Measurements from ENCODE around the gene KCNAB2.
"Not testable (repeated sequence)": the region's sequence is repeated elsewhere in the genome, so short reads cannot be mapped to it uniquely, and the experiment has no call there.

Gene KCNAB2

DNA sequence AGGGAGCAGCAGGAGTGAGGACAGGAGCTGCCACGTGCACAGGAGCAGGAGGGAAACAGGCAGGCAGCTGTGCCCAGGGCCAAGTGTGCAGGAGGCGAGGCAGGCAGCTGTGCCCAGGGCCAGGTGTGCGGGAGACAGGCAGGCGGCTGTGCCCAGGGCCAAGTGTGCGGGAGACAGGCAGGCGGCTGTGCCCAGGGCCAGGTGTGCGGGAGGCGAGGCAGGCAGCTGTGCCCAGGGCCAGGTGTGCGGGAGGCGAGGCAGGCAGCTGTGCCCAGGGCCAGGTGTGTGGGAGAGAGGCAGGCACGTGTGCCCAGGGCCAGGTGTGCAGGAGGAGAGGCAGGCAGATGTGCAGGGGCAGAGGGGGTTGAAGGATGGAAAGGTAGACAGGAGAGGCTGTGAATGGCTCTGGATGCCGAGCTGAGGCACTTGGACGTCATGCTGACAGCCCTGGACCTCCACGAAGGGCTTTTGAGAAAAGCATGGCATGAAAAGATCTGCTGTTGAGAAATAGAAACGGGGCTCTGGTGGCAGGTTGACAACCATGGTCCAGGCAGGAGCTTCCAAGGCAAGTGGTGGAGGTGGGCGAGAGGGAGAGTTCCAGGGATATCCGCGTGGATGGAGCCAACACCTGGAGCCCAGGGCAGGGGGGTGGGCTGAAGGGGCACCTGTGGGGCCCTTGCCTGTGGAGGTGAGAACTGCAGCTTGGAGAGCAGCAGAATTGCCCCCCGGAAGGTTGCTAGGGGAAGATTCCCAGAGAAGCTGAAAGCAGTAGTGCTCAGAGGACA lies 34.3 kb upstream of the KCNAB2 start:
- DNase-seq = no peak

DNA sequence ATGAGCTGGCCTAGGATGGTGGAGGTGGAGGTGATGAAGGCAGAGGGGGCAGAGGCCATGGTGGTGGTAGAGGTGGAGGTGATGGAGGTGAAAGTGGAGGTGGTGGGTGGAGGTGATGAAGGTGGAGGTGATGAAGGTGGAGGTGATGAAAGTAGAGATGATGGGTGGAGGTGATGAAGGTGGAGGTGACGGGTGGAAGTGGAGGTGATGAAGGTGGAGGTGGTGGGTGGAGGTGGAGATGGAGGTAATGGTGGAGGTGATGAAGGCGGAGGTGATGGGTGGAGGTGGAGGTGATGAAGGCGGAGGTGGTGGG lies 33.8 kb upstream of the KCNAB2 start:
- no peak for DNase-seq

DNA sequence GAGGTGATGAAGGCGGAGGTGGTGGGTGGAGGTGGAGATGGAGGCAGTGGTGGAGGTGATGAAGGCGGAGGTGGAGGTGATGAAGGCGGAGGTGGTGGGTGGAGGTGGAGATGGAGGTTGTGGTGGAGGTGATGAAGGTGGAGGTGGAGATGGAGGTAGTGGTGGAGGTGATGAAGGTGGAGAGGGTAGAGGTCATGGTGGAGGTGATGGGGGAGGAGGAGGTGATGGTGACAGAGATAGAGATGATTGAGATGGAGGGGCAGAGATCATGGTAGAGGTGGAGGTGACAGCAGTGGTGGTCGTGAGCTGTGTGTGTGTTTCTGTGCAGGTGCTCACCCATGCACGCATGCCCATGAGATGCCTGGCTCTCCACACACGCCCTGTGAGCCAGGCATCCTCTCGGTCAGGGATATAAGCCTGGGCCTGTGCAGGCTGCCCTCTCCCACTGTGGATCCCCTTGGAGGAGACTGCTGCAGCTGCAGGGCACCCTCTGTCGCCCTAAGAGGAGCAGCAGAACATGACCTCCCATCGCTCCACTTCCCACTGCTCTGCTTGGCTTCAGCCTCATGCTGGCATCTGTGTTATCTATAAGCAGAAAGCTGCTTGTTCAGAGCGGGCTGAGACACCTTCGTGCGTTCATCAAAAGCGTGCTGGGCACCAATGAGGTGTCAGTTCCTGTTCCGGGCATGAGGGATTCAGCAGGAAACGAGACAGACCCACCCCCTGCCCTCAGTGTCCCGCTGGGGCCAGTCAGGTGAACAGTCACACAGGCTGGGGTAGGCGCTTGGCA lies 33.0 kb upstream of the KCNAB2 start:
- no peak for DNase-seq

DNA sequence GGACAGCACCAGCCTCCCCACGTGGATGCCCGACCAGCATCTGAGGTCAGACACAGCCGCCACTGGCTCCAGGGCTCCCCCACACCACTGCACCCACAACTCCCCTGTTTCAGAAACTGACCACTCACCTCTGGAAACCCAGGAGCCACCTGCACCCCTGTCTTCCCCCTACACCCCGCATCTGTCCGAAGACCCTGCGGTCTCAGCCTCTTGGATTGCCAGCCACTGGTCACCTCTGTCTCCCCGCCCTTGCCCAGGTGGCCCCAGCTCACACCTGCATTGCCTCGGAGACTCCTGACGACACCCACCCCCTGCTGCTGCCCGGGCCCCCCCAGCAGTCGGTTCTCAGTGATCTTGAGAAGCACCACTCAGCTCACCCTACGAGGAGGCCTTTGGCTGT lies 32.2 kb upstream of the KCNAB2 start:
- DNase-seq = no peak

DNA sequence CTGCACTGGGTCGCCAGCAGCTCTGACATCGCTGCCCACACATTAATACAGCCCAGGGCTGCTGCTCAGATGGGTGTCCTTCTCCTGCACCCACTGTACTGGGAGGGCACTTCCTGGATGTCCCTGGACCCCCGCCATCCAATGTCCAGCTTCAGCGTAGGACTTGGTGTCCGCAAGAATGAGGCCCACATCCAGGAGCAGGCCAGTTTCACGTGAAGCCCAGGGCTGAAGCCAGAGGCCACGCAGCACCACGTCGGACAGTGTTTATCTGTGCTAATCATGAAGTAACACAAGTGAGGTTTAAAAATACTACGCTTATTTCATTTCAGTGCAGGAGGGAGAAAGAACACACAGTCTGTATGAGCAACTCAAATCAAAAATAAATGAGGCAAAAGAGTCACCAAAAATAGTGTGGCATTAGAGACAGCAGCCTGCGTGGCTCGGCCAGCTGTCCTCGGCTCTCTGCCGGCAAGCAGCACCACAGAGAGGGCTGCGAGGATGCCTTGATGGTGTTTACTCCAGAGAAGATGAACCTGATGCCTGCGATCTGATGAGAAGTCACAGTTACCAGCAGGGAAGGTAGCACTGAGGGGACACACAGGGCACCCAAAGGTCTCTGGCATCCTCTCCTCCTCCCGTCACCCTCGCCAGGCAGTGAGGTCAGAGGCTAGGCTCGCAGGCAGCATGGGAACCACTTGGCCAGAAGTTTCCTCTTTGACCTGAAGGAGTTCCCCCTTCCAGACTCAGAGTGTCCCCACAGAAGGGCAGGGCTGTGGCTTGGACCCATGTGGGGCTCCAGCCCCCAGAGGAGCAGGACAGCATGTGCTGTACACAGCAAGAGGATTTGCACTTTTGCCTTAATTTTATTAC lies 31.3 kb upstream of the KCNAB2 start:
- no peak for DNase-seq

DNA sequence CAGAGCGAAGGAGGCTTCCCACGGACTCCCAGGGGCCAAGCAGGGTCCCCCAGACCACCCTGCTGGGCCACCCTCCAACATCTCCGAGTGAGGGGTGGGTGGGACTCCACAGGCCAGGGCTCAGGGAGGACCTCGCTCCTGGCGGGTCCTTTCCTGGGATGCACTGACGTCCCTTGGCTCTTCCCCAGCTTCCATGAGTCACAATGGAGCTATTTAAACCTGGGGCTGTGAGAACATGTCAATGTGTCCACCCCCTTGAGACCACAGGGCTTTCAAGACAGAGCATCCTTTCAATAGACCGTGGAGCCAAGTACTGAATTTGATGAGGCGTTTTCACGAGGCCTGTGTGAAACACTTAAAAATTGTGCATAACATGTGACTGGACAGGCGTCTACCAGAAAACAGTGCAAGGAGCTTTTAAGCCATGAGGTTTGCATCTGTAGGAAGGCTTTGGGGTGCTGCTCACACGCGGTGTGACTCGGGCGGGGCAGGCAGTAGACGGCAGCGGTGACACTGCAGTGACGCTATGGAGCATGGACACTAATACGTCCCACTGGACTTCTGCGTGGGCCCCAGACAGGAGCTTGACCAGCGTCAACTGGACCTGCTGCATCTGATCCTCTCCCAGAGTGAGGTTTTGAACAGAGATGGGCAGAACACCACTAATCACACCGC lies 29.4 kb upstream of the KCNAB2 start:
- peak; percentile 74 for DNase-seq

DNA sequence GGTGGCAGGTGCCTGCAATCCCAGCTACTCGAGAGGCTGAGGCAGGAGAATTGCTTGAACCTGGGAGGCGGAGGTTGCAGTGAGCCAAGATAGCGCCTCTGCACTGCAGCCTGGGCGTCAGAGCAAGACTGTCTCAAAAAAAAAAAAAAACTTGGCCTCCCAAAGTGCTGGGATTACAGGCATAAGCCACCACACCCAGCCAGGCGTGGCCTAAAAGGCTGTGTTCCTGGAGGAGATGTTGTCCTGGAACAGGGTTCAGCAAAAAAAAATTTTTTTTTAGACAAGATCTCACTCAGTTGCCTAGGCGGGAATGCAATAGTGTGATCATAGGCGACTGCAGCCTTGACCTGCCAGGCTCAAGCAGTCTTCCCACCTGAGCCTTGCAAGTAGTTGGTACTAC lies 28.0 kb upstream of the KCNAB2 start:
- not testable (repeated sequence) for DNase-seq

DNA sequence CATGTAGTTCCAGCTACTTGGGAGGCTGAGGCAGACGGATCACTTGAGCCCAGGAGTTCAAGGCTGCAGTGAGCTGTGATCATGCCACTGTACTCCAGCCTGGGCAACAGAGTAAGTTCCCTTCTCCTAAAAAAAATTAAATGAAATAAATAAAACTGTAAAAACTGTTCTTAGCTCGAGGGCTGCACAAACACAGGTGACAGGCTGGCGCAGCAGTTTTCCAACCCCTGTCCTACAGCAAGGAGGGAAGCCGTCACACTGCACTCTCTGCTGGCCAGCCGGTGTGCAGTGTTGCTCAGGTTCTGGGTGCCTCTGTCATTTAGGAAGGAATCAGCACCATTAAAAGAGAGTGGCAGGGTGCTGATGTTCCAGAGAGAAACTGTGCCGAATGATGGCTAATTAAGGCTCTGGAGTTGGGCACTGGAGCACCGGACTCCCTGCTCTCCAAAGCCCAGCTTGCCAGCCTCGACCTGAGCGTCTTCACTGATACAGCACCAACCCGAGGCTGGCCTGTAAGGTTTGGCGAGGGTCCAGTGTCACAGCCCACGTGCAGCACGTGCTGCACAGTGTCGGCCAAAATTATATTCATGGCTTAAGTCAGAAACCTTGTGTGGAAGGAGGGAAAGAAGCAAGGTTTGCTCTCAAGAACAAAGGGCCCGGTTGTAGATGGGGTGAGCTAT lies 26.4 kb upstream of the KCNAB2 start:
- DNase-seq = no peak

DNA sequence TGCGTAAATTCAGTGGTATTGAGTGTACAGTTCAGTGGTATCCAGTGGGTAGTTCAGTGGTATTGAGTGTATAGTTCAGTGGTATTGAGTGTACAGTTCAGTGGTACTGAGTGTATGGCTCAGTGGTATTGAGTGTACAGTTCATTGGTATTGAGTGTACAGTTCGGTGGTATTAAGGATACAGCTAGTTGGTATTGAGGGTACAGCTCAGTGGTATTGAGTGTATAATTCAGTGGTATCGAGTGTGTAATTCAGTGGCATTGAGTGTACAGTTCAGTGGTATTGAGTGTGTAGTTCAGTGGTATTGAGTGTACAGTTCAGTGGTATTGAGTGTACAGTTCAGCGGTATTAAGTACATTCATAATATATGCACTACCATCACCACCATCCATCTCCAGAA lies 23.5 kb upstream of the KCNAB2 start:
- DNase-seq = no peak

DNA sequence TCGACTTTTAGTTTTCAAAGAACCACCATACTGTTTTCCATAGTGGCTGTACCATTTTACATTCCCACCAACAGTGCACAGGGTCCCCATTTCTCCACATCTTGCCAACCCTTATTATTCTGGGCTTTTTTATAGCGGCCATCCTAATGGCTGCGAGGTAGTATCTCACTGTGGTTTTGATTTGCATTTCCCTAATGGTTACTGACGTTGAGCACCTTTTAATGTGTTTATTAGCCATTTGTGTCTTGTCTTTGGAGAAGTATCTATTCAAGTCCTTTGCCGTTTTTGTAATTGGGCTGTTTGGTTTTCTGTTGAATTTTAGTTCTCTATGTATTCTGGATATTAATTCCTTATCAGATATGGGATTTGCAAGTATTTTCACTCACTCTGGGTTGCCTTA lies 22.3 kb upstream of the KCNAB2 start:
- no peak for DNase-seq

DNA sequence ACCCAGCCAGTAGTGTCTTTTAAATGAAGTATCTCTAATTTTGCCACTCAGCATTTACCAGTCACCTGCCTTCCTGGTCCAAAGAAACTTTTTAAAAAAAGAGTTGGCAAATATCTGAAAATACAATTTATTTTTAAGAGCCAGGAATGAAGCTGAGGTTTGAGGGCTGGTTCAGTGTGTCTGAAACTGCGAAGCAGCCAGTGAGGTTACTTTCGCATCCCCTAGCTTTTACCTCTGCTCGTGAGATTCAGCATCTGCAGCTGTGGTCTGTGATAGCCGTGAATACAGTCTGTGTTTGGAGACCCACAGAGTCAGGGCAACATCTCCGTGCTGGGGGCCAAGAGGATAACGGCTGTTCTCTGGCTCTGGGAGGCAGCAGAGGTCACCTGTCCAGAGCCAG lies 21.3 kb upstream of the KCNAB2 start:
- DNase-seq = no peak

DNA sequence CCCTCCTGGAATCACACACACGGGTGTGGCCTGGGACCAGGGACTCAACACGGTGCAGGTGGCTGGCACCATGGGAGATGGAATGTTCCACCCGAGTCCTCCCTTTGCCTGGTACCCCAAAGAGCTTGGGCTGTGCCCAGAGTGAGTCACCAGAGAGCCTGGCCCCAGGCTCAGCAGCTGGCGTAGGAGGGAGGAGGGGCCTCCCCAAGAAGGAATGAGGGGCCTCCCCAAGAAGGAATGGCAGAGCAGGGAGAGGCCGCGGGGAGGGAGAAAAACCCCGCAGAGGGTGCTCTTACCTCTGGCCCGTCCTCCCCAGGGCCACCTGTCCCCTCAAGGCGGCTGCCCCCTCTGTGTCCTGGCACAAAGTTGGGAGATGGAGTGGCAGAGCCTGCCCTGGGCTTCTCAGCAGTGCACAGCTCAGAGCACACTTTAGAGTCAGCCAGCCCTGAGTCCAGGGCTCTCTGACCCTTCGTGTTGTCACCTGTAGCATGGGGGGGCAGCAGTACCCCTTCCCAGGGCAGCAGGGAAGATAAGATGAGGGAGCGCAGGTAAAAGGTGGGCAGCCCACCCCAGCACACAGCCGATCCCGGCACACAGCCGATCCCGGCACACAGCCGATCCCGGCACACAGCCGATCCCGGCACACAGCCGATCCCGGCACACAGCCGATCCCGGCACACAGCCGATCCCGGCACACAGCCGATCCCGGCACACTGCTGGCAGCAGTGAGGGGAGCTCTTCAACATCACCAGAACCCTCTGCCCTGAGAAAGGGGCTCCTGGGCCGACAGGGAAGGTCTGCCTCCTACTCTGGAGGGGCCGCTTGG lies 20.2 kb upstream of the KCNAB2 start:
- peak; percentile 76 for DNase-seq

DNA sequence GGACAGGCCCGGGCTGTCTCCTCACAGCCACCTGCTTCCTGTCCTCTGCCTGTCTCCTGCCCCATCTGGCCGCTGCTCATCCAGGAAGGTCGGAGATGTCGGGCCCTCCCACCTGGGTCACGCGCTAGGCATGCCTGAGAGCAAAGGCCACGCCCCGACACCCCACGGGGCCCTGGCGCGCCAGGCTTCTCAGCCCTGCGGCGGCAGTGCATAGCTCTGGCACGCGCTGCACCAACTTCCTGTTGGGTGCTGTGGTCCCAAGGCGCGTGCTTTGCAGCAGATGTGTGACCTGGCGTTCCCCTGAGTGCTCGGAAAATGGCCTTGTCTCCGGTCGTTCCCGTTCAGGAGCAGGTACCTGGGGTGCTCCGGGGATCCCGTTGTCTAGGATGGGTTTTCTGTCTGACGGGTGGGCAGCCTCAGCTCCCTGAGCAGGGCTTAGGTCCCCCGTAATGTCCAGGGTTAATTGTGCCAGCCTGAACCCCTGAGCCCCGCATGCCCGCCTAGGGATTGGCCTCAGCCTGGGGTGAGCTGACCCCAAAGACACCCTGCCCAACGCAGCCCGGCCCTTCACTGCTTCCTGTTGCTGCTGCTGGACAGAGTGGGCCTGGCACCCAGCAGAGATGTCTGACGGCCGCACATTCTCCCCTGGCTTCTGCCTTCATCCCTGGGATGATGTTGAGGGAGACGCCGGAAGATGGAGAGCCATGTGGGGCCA lies 19.4 kb upstream of the KCNAB2 start:
- peak; percentile 84 for DNase-seq

DNA sequence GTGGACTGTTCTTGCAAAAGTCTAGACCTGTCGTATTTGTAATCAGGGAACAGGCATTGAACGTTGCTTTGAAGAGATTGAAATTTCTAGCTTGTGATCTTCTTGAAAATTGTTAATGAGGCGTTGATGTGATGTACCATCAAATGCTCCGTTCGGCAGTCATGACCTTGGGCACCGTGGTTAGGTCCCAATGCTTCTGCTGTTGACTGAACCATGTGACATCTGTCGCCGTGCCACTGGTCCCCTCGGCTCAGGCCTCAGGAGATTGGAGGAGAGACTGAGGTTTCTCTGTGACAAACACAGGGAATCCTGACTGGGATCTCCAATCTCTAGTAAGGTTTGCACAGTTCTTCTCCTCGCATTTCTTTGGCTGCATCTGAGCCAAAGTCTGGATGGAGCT lies 18.1 kb upstream of the KCNAB2 start:
- DNase-seq = no peak

DNA sequence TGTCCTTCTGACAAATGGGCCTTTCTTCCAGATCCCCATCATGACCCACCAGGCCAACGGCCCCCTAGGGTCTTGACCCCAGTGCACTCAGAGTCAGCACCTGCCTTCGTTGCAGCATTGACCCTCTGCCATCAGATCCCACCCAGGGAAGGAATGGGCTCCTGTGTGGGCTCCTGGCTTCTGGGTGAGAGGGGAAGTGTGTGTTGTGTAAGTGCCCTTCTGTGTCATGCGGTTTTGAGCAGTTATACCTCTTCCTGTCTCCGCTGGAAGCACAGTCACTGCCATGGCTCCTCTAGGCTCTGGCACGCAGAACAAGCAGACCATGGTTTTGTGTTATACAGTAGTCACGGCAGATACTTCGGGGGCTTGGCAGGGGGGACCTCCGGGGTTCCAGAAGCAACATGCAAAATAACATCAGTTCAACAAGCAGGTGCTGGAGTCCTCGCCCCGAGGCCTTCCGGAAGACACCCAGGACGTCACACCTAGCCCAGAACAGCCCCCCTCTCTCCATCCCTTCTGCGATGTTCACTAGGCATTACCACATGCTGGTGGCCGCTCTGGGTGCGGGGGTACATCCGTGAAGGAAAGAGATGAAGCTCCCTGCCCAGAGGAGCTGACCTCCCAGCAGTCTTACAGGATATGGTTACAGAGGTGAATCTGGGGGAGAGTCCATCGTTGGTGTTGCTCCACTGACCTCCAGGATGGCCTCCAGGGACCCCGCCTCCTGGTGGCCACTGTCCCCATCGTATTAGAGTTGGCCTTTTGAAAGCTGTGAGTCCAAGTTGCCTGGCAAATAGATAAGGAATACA lies 17.4 kb upstream of the KCNAB2 start:
- no peak for DNase-seq

DNA sequence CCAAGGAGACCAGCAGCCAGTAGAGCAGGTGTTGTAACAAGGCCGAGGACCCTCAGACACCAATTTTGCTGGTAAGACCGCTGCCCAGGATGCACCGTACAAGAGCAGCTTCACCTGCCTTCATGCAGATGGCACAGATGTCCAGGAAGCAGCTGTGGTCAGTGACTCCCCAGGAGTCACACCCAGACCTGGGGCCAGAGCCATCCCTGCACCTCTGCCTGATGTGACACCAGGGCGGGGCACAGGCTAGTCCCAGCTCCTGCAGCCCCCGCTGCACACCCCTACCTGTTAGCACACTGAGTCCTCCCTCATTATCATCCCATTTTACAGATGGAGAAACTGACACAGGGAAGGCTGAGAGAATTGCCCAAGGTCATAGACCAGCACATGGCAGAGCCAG lies 16.3 kb upstream of the KCNAB2 start:
- DNase-seq = no peak

DNA sequence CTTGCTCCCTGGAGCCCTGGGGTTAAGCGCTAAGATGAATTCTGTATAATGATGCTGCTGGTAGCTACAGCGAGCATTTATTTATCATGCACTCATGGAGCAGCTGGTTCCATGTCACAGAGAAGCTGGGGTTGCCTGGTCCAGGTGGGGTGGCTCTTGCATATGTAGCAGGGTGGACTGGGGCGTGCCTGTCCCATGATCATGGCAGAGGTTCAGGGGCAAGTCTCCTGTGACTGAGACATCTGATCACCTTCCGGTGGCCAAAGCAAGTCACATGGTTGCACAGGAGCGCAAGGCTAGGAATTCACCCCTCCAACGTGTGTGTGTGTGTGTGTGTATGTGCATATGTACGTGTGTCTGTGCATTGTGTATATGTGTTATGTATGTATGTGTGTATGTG lies 15.6 kb upstream of the KCNAB2 start:
- no peak for DNase-seq

DNA sequence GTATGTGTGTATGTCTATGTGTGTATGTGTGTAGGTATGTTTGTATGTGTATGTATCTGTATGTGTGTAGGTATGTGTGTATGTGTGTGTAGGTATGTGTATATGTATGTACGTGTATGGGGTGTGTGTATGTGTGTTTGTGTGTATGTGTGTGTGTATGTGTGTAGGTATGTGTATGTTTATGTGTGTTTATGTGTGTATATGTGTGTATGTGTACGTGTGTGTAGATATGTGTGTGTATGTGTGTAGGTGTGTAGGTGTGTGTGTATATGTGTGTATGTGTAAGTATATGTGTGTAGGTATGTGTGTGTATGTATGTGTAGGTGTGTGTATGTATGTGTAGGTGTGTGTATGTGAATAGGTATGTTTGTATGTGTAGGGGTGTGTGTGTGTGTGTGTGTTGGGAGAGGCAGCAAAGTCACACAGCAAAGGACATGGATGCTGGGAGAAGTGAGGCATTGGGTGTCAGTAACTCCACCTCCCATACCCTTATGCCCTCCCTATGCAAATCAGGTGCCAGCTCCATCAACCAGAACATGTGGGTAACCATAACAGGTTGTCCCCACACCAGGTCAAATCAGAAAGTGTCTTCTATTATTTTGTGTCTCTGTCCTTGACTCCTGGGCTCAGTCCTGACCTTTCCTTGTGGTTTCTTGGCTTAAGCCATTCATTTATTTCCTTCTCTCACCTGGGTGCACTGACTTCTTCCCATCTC lies 15.0 kb upstream of the KCNAB2 start:
- DNase-seq = no peak

DNA sequence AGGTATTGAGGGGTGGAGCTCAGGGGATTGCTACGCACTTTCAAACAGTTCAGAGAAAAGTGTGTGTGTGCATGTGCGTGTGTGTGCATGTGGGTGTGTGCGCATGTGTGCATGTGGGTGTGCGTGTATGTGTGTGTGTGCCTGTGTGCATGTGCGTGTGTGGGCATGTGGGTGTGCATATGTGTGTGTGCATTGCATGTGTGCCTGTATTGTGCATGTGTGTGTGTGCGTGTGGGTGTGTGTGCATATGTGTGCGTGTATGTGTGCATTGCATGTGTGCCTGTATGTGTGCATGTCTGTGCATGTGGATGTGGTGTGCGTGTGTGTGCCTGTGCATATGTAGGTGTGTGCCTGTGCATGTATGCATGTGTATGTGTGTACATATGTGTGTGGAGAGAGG lies 12.6 kb upstream of the KCNAB2 start:
- DNase-seq = no peak

Data from EL (cell line).